Measurements from ENCODE around the gene IL24.

The IL24 gene

GRCh38 chr1:206909161-206909882 is 12.1 kb downstream of the IL24 start:
- TF ChIP-seq CTCF (IDR thresholded peaks at IDR 0.05; ENCODE audit: insufficient read depth, low read depth, low read length, missing control alignments), result no peak
- no peak for DNase-seq (ENCODE audit: low read depth)
- H3K4me3 ChIP-seq (ENCODE audit: low read depth, low read length), result no peak overlapping the region

DNA sequence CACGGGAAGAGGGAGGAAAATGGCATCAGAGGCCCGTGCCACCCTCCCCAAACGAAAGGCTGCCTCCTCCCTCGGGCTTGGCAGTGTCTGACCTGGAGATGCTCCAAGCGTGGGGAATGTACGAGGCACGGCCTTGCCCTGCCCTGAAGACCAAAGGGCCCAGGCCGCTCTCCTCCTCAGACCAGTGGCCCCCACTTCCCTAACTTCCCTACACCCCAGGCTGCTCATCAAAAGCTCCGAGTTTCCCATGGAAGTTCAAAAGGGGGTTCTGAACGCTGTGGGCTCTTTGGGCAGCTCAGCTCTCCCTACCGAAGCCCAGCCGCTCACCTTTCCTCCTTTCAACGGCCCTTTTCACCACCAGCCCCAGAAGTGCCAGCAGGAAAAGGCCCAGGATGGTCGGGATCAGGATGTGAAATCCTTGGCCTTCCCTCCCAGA is 12.7 kb downstream of the IL24 start:
- no peak for TF ChIP-seq CTCF (IDR thresholded peaks at IDR 0.05; ENCODE audit: insufficient read depth, low read depth, low read length, missing control alignments)
- DNase-seq (ENCODE audit: low read depth), result no peak
- no peak overlapping the region for H3K4me3 ChIP-seq (ENCODE audit: low read depth, low read length)

- DNase-seq (ENCODE audit: low read depth), result peak; percentile 72
- TF ChIP-seq CTCF (IDR thresholded peaks at IDR 0.05; ENCODE audit: insufficient read depth, low read depth, low read length, missing control alignments), result peak; percentile 61
- H3K4me3 ChIP-seq (ENCODE audit: low read depth, low read length), result no peak overlapping the region
These were observed 13.9 kb downstream of the IL24 start for GRCh38 chr1:206911064-206911663.

DNA sequence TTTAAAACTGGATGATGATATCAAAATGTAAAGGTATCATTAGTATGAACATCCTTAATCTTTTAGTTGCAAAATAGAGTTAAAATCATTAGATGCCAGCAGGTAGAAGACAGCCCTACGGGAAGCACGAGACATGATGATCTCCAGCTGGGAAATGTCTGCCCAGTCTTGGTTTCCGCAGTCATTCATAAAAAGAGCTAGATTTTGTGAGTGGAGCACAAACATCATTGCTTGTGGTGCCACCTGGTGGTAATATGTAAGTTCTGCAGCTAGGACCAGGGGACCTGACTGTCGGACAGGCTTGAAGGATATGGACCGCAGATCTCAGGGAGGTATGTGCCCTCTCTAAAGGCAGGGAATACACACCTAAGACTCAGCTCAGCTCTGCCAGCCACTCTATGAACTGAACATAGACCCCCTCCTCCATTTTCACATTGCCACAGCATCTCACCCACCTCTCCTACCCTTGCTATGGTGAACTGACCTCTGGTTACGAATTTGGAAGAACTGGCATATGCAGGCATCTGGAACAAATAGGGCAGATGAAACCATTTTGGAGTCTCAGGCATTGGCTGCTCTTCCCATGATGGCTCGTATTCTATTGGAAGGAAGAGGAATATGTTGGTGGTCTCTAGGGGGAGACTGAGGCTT is 15.3 kb downstream of the IL24 start:
- peak; percentile 77 for TF ChIP-seq CTCF (IDR thresholded peaks at IDR 0.05; ENCODE audit: insufficient read depth, low read depth, low read length, missing control alignments)
- peak; percentile 86 for DNase-seq (ENCODE audit: low read depth)
- H3K4me3 ChIP-seq (ENCODE audit: low read depth, low read length), result no peak overlapping the region

DNA sequence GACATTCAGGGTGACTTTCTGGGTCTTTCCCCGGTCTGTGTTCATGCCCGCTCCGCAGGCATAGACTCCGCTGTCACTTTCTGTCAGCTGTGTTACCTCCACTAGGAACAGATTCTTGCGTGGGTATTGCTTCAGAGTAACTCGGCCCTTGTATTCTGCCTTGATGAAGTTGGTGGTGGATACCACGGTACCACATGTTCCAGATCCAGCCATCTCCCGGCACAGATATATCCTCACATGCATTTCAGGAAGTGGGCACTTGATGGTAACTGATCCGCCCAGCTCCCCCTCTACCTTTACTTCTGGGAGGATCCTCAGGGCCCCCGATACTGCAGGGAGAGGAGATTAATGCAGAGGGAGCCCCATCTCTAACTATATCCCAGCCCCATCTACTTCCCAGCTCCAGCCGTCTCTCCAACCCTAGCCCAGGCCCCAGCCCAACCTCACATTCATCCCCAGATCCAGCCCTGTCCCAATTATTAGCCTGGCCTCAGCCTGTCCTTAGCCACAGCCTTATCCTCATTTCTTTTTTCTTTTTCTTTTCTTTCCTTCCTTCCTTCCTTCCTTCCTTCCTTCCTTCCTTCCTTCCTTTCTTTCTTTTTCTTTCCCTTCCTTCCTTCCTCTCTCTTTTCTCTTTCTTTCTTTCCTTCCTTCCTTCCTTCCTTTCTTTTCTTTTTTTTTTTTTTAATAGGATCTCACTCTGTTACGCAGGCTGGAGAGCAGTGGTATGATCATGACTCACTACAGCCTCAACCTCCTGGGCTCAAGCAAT is 16.7 kb downstream of the IL24 start:
- no peak for DNase-seq (ENCODE audit: low read depth)
- TF ChIP-seq CTCF (IDR thresholded peaks at IDR 0.05; ENCODE audit: insufficient read depth, low read depth, low read length, missing control alignments), result no peak
- H3K4me3 ChIP-seq (ENCODE audit: low read depth, low read length), result no peak overlapping the region

DNA sequence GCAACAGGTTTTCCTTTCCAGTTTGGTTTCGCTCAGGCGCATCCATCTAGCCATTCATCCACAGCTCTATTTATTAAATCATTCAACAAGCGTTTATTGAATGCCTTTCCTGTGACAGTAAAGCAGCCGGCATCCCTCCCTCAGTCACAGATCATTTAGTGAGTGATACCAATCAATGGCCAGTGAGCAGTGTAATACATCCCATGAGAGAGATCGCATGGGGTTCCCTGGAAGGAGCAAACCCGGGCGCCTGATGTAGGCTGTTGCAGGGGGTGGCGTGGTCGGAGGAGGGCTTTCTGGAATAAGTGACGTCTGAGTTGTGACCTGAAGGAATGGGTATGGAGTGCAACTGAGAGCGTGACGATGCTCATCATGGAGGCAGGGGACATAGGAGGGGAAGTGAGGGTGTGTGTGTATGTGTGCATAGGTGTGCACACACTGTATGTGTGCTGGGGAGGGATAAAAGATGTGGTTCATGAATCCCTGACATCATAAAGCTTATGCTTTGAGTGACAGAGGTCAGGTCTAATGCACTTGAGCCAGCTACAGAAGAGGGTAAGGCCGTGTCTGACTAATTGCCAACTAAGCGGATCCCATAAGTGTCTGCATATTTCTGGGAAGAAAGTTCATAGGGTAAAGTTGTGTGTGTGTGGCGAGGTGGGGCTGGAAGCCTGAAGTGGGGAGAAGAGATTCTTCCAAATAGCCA is 17.9 kb downstream of the IL24 start:
- no peak for DNase-seq (ENCODE audit: low read depth)
- TF ChIP-seq CTCF (IDR thresholded peaks at IDR 0.05; ENCODE audit: insufficient read depth, low read depth, low read length, missing control alignments), result no peak
- H3K4me3 ChIP-seq (ENCODE audit: low read depth, low read length), result no peak overlapping the region
